HG03354 (cell line): ENCODE results near the gene SEC14L1.
"Not testable (repeated sequence)": the region's sequence is repeated elsewhere in the genome, so short reads cannot be mapped to it uniquely, and the experiment has no call there.

Experiments
- ATAC-seq: cut with Tn5 transposase; IDR thresholded peaks from one replicate; pipeline ENCODE4 v1.9.1; 2021; ENCODE audit warnings: mild to moderate bottlenecking; ENCODE audit not compliant: unreplicated experiment, poor library complexity, severe bottlenecking

Gene SEC14L1

GRCh38 chr17:77252306-77252705 lies 111.5 kb downstream of the SEC14L1 start:
- not testable (repeated sequence) for ATAC-seq

GRCh38 chr17:77253611-77254051 lies 112.9 kb downstream of the SEC14L1 start:
- ATAC-seq = no peak

- no peak for ATAC-seq
Measured at GRCh38 chr17:77254951-77255825, 114.4 kb downstream of the SEC14L1 start.

GRCh38 chr17:77255970-77256369 lies 115.2 kb downstream of the SEC14L1 start:
- ATAC-seq = not testable (repeated sequence)

GRCh38 chr17:77256710-77257109 lies 115.9 kb downstream of the SEC14L1 start:
- no peak for ATAC-seq

GRCh38 chr17:77257169-77257568 lies 116.4 kb downstream of the SEC14L1 start:
- no peak for ATAC-seq

- no peak for ATAC-seq
Measured at GRCh38 chr17:77257596-77258458, 117.1 kb downstream of the SEC14L1 start.

- no peak for ATAC-seq
Measured at GRCh38 chr17:77258638-77259037, 117.9 kb downstream of the SEC14L1 start.

GRCh38 chr17:77264617-77265230 lies 124.0 kb downstream of the SEC14L1 start:
- ATAC-seq = no peak

GRCh38 chr17:77266213-77266612 lies 125.4 kb downstream of the SEC14L1 start:
- no peak for ATAC-seq
